ENCODE data around the gene ADAMTS2.

ADAMTS2 gene

DNA sequence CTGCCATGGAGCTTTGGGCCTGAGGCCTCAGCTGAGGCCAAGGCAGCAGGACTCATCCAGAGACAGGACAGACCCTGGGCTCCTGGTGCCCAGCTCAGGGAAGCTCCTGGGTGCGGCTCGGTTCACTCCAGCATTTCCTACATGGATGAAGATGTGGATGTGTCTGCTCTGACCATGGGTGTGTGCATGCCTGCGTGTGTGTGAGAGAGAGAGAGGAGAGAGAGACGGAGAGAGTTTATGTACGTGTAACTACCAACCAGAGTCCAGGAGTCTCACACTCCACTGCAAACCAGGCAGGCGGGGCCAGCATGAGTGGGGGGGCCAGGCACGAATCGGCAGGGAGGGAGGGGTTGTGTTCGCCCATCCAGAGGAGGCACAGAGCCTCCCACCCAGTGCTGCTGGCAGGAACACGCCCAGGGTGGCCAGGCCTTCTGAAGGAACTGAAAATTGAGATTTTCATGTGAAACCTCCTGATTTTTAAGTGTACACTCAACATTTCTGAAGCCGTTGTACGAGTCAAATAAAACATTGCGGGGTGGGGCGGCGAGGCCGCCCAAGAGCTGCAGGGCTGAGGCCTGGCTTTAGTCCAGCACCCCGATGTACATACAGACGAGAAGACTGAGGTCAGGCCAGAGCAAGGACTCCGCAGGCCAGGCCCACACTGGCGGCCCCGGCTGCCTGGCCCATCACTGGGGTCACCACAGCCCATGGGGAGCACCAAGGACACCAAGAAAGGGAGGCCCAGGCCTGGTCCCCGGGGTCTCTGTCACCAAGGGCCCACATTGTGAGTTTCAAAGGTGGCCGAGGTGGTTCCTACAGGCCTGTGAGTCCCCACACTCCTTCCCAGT is 88.7 kb downstream of the ADAMTS2 start:
- no peaks in the 10 kb centered on the region for H3K27me3 ChIP-seq (ENCODE audit: low read depth, low read length)
- H3K27ac ChIP-seq (ENCODE audit: low read length): no peak overlapping the region

DNA sequence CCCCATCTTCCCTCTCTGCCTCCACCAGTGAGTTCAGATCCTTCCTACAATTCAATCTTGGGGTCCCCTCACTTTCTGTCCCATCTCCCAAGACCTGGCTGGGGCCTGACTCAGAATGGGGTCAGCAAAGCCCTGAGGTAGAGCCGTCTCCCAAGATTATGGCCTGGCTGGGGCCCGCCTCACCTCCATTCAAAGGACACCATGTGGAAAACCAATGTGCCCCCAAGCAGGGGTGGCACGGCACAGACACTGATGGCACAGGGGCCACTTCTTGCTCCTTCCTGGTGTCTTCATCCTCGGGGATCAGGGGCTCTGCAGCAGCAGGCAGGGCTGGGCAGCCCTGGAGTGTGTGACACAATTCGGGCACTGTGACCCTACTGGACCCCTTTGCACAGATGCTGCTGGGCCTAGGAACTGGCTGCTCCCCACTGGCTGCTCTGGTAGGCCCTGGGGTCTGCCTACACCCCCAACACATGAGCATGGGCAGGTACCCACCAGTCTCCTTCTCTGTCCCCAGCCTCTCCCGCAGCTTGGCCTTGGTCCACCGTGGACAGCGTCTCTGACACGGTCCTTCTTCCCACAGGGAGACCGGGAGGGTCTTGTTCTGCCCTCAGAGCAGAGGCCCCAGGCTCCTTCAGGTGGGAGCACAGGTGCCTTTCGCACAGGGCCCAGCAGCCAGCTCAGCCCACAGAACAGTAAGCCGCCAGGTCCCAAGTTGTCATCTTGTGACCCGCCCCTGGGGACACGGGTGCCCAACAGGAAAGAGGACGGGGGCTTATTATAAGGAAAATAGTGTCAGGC is 89.5 kb downstream of the ADAMTS2 start:
- Histone ChIP-seq H3K27me3 (ENCODE audit: low read depth, low read length) (no peaks in the 10 kb centered on the region), H3K4me1 (ENCODE audit: control insufficient read depth in 1 of 2, insufficient read depth in 2 of 2, low read length in 2 of 2) (peaks cover 0 to 12% of the 10 kb centered on the region in 2 donors), H3K36me3 (ENCODE audit: control insufficient read depth in 1 of 2, insufficient read depth in 2 of 2, low read length in 2 of 2) (no peaks in the 10 kb centered on the region), H3K4me3 (ENCODE audit: low read depth in 1 of 2, low read length in 2 of 2) (no peak overlapping the region), H3K27ac (ENCODE audit: low read length) (no peak overlapping the region), H3K9me3 (ENCODE audit: control insufficient read depth in 1 of 2, low read length in 2 of 2) (no peaks in the 10 kb centered on the region)

More for the DNA sequence above, 88.7 kb downstream of the ADAMTS2 start:
- peaks cover 0 to 12% of the 10 kb centered on the region in 2 donors for H3K4me1 ChIP-seq (ENCODE audit: control insufficient read depth in 1 of 2, insufficient read depth in 2 of 2, low read length in 2 of 2)
- H3K36me3 ChIP-seq (ENCODE audit: control insufficient read depth in 1 of 2, insufficient read depth in 2 of 2, low read length in 2 of 2): no peaks in the 10 kb centered on the region
- H3K4me3 ChIP-seq (ENCODE audit: low read depth in 1 of 2, low read length in 2 of 2): no peak overlapping the region
- no peaks in the 10 kb centered on the region for H3K9me3 ChIP-seq (ENCODE audit: control insufficient read depth in 1 of 2, low read length in 2 of 2)

DNA sequence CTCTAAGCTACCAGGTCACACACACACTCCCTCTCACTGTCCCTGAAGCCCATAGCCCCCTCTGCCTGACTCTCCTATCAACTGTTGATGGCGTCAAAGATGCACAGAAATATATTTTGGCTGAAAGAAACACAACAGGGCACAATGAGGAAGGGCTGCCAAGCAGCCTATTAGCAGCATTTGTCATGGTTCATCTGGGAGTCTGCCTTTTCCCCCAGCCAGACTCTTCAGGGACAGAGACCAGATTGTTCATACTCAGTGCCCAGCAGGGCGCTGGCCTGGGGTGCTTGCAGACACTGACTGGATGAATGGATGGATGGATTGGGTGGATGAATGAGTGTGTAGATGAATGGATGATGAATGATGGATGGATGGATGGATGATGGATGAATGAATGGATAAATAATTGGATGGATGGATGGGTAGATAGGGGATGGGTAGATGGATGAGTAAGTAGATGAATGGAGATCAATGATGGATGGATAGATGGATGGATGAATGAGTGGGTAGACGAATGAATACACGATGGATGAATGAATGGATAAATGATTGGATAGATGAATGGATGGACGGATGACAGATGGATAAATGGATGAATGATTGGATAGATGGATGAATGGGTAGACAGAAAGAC is 90.5 kb downstream of the ADAMTS2 start:
- Histone ChIP-seq H3K4me1 (ENCODE audit: control insufficient read depth in 1 of 2, insufficient read depth in 2 of 2, low read length in 2 of 2) (peaks cover 0 to 12% of the 10 kb centered on the region in 2 donors), H3K36me3 (ENCODE audit: control insufficient read depth in 1 of 2, insufficient read depth in 2 of 2, low read length in 2 of 2) (no peaks in the 10 kb centered on the region), H3K27me3 (ENCODE audit: low read depth, low read length) (no peaks in the 10 kb centered on the region), H3K9me3 (ENCODE audit: control insufficient read depth in 1 of 2, low read length in 2 of 2) (no peaks in the 10 kb centered on the region), H3K4me3 (ENCODE audit: low read depth in 1 of 2, low read length in 2 of 2) (no peak overlapping the region), H3K27ac (ENCODE audit: low read length) (no peak overlapping the region)

DNA sequence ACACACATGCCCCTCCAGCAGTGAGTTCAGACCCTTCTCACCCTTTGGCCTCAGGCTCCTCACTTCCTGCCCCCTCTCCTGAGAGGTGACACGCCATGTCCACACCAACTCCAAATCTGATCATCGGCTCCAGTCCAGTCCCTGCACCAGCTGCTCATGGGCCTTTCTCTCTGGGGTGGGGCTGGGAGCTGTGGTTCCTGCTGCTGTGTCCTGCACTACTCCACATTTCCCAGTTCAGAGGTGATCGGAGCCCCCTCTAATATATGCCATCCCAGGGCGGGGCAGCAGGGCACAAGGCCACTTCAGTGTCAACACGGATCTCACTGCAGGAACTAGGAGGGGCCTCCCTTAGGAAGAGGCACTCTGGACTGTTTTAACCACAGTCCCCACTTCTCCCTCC is 91.5 kb downstream of the ADAMTS2 start:
- no peak overlapping the region for H3K4me3 ChIP-seq (ENCODE audit: low read depth in 1 of 2, low read length in 2 of 2)
- H3K9me3 ChIP-seq (ENCODE audit: control insufficient read depth in 1 of 2, low read length in 2 of 2): no peaks in the 10 kb centered on the region
- H3K27ac ChIP-seq (ENCODE audit: low read length): no peak overlapping the region
- H3K27me3 ChIP-seq (ENCODE audit: low read depth, low read length): no peaks in the 10 kb centered on the region
- no peaks in the 10 kb centered on the region for H3K36me3 ChIP-seq (ENCODE audit: control insufficient read depth in 1 of 2, insufficient read depth in 2 of 2, low read length in 2 of 2)
- H3K4me1 ChIP-seq (ENCODE audit: control insufficient read depth in 1 of 2, insufficient read depth in 2 of 2, low read length in 2 of 2): peaks cover 0 to 5% of the 10 kb centered on the region in 2 donors

DNA sequence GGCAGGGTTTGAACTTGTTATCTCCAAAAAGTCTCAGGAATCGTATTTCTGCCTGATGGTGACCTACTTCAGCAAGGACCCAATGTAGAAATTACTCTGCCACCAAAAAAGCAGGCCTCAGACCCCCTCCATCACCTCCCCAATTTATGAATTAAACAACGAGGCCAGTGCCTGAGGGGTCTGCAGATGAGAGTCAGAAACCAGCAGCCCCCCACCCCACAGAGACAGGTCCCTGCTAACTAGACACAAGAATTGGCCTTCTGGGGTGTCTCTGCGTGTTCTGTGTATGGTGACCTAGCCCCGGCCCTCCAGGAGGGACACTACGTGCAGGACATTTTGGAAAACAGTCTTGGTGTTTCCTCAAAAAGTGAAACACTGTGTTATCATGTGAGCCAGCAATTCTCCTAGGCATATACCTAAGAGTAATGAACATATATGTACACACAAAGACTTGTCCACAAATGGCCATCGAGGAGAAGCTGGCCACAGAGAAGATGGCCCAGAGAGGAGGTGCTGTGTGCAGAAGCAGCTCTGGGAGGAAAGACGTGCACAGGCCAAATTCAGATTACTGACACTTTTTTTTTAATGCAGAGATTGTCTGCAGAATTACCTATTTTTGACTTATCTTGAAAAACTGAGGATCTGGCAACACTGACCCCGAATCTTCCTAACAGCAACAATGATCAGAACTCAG is 93.8 kb downstream of the ADAMTS2 start:
- Histone ChIP-seq H3K27me3 (ENCODE audit: low read depth, low read length) (no peaks in the 10 kb centered on the region), H3K36me3 (ENCODE audit: control insufficient read depth in 1 of 2, insufficient read depth in 2 of 2, low read length in 2 of 2) (no peaks in the 10 kb centered on the region), H3K27ac (ENCODE audit: low read length) (no peak overlapping the region), H3K4me1 (ENCODE audit: control insufficient read depth in 1 of 2, insufficient read depth in 2 of 2, low read length in 2 of 2) (no peaks in the 10 kb centered on the region), H3K4me3 (ENCODE audit: low read depth in 1 of 2, low read length in 2 of 2) (no peak overlapping the region), H3K9me3 (ENCODE audit: control insufficient read depth in 1 of 2, low read length in 2 of 2) (no peaks in the 10 kb centered on the region)

DNA sequence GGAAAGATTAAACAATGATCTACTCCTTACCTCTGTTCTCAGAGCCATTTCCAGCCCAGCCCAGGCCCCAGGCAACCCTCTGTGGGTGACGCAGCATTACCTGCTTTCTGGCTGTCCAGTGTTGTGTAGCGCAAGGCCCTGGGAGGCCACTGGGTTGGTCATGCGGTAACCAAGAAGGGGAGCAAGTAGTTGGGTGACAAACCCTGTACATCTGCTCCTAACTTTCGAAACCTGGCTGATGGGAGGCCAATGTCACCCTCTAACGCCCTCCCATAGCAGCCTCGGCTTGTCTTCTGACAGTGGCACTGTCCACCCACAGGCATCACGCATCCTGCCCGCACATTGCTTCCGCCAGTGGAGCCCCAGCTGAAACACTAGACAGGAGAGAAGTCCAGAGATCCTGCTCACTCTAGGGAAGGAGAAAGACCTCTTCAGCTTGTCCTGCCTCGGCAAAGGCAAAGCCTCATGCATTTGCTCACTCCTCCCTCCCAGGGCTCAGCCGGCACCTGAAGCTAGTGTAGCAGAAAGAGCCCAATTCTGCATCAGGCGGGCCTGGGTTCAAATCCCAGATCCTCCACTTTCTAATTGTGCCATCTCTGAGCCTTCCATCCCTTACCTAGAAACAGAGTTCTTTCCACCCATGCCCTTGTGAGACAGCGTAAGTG is 94.6 kb downstream of the ADAMTS2 start:
- H3K27ac ChIP-seq (ENCODE audit: low read length): no peak overlapping the region
- no peaks in the 10 kb centered on the region for H3K9me3 ChIP-seq (ENCODE audit: control insufficient read depth in 1 of 2, low read length in 2 of 2)
- no peaks in the 10 kb centered on the region for H3K36me3 ChIP-seq (ENCODE audit: control insufficient read depth in 1 of 2, insufficient read depth in 2 of 2, low read length in 2 of 2)
- no peaks in the 10 kb centered on the region for H3K4me1 ChIP-seq (ENCODE audit: control insufficient read depth in 1 of 2, insufficient read depth in 2 of 2, low read length in 2 of 2)
- H3K27me3 ChIP-seq (ENCODE audit: low read depth, low read length): no peaks in the 10 kb centered on the region
- H3K4me3 ChIP-seq (ENCODE audit: low read depth in 1 of 2, low read length in 2 of 2): no peak overlapping the region

DNA sequence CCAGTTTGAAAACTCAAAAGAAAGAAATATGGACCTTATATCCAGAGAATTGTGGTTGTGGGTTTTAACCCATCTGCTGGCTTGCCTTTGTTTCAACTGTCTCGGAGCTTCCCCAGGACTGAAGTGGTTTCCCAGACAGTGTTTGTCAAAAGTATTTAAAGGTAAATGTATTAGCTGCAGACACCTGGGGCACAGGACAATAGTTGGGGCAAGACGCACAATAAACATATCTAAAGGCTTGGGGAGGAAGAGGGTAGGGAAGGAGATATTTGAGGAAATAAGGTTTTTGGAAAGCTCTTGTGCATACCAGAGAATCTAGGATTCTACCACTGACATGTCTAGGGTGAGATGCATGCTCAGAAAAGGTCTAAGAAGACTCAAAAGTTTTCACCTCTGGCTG is 99.0 kb downstream of the ADAMTS2 start:
- Histone ChIP-seq H3K4me3 (ENCODE audit: low read depth in 1 of 2, low read length in 2 of 2) (no peak overlapping the region), H3K4me1 (ENCODE audit: control insufficient read depth in 1 of 2, insufficient read depth in 2 of 2, low read length in 2 of 2) (no peaks in the 10 kb centered on the region), H3K9me3 (ENCODE audit: control insufficient read depth in 1 of 2, low read length in 2 of 2) (peaks cover 0 to 2% of the 10 kb centered on the region in 2 donors), H3K27me3 (ENCODE audit: low read depth, low read length) (no peaks in the 10 kb centered on the region), H3K36me3 (ENCODE audit: control insufficient read depth in 1 of 2, insufficient read depth in 2 of 2, low read length in 2 of 2) (no peaks in the 10 kb centered on the region), H3K27ac (ENCODE audit: low read length) (no peak overlapping the region)

DNA sequence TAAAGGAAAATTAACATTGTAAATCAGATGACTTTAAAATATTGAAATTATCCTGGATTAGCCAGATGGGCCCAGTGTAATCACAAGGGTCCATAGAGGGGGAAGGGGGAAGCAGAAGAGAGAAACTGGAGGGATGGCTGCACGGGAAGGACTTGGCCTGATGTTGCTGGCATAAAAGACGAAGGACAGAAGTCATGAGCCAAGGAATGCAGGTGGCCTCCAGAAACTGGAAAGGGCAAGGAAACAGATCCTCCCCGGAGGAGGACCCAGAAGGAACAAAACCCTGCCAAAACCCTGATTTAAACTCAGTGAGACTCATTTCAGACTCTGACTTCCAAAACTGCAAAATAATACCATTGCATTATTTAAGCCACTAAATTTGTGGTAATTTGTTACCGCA is 100.2 kb downstream of the ADAMTS2 start:
- Histone ChIP-seq H3K9me3 (ENCODE audit: control insufficient read depth in 1 of 2, low read length in 2 of 2) (peaks cover 0 to 2% of the 10 kb centered on the region in 2 donors), H3K4me3 (ENCODE audit: low read depth in 1 of 2, low read length in 2 of 2) (no peak overlapping the region), H3K36me3 (ENCODE audit: control insufficient read depth in 1 of 2, insufficient read depth in 2 of 2, low read length in 2 of 2) (no peaks in the 10 kb centered on the region), H3K27me3 (ENCODE audit: low read depth, low read length) (no peaks in the 10 kb centered on the region), H3K4me1 (ENCODE audit: control insufficient read depth in 1 of 2, insufficient read depth in 2 of 2, low read length in 2 of 2) (no peaks in the 10 kb centered on the region), H3K27ac (ENCODE audit: low read length) (no peak overlapping the region)

DNA sequence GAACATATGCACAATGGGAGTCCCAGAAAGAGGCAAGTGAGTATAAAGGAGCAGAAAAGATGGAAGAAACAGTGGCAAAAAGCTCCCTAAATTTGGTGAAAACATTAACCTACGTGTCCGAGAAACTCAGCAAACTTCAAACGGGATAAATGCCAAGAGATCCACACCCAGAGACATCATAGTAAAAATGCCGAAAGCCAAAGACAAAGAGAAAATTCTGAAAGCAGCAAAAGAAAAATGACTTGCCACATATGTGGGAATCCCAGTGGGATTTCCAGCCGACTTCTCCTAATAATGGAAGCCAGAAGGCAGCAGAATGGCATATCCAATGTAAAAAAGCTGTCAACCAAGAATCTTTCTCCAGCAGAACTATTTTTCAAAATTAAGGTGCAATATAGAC is 101.2 kb downstream of the ADAMTS2 start:
- H3K27ac ChIP-seq (ENCODE audit: low read length): no peak overlapping the region

DNA sequence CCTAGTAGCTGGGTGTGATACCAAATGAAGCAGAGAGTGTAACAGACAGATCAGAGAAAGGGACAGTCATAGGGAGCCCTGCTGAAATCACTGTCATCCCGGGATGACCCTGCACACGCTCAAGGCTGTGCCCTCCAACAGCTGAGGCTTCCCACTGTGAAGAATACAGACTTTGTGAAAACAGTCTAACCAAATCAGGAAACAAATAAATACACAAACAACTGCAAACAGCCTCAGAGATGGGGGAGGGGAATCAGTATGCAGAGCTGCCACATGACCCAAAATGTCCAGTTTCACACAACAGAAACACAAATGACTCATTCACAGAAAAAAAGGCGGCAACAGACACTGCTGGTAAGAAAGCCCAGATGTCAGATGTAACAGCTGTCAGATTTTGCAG is 101.9 kb downstream of the ADAMTS2 start:
- no peaks in the 10 kb centered on the region for H3K27me3 ChIP-seq (ENCODE audit: low read depth, low read length)
- no peaks in the 10 kb centered on the region for H3K4me1 ChIP-seq (ENCODE audit: control insufficient read depth in 1 of 2, insufficient read depth in 2 of 2, low read length in 2 of 2)
- no peak overlapping the region for H3K27ac ChIP-seq (ENCODE audit: low read length)

More for the DNA sequence above, 101.2 kb downstream of the ADAMTS2 start:
- Histone ChIP-seq H3K4me1 (ENCODE audit: control insufficient read depth in 1 of 2, insufficient read depth in 2 of 2, low read length in 2 of 2) (no peaks in the 10 kb centered on the region), H3K36me3 (ENCODE audit: control insufficient read depth in 1 of 2, insufficient read depth in 2 of 2, low read length in 2 of 2) (no peaks in the 10 kb centered on the region), H3K9me3 (ENCODE audit: control insufficient read depth in 1 of 2, low read length in 2 of 2) (peaks cover 0 to 2% of the 10 kb centered on the region in 2 donors), H3K27me3 (ENCODE audit: low read depth, low read length) (no peaks in the 10 kb centered on the region), H3K4me3 (ENCODE audit: low read depth in 1 of 2, low read length in 2 of 2) (no peak overlapping the region)

More for the DNA sequence above, 101.9 kb downstream of the ADAMTS2 start:
- H3K36me3 ChIP-seq (ENCODE audit: control insufficient read depth in 1 of 2, insufficient read depth in 2 of 2, low read length in 2 of 2): no peaks in the 10 kb centered on the region
- H3K9me3 ChIP-seq (ENCODE audit: control insufficient read depth in 1 of 2, low read length in 2 of 2): peaks cover 0 to 2% of the 10 kb centered on the region in 2 donors
- no peak overlapping the region for H3K4me3 ChIP-seq (ENCODE audit: low read depth in 1 of 2, low read length in 2 of 2)

All from muscle layer of duodenum (tissue), 2 donors.